ENCODE measurements around the gene DPP6. TPM values are rescaled to one million over a fixed set of nuclear protein-coding genes. Genes with fewer than 3 reads are reported as not detected.

Gene DPP6
- polyA plus RNA-seq, 2 of the 4 experiments (the other 2 are of a cell fraction) = not detected

DNA sequence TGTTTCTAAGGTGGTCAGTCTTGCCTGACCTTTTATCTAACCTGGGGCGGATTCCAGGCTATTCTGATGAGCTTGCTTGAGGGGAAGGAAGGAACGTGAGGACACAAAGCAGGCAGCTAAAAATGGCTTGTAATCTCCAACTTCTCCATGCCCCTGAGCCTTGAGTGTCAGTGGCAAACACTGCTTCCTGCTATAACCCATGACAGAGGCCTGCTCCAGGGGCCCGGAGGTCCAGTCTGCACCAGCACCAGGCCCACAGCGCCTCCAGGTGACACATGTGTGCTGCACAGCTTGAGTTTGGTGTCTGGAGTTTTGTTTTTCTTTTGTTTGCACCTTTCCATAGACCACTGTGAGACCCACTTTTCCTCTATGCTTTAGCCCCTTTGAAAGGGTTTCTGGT is 742.8 kb downstream of the DPP6 start (continued):
- TF ChIP-seq, protein P1, sequence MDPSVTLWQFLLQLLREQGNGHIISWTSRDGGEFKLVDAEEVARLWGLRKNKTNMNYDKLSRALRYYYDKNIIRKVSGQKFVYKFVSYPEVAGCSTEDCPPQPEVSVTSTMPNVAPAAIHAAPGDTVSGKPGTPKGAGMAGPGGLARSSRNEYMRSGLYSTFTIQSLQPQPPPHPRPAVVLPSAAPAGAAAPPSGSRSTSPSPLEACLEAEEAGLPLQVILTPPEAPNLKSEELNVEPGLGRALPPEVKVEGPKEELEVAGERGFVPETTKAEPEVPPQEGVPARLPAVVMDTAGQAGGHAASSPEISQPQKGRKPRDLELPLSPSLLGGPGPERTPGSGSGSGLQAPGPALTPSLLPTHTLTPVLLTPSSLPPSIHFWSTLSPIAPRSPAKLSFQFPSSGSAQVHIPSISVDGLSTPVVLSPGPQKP (IDR thresholded peaks at IDR 0.05; ENCODE audit: low read depth, low read length) = no peak
- TF ChIP-seq ZNF302 (CRISPR knock-in tag; IDR thresholded peaks at IDR 0.05) (no peak), RAD21 (conservative IDR thresholded peaks at IDR 0.05 in 1 of 2, IDR thresholded peaks at IDR 0.05 in 1 of 2) (no peak)

GRCh38 chr7:154795437-154795836 is 743.2 kb downstream of the DPP6 start:
- DNase-seq (ENCODE audit: low read depth in 1 of 2, low spot score in 1 of 2) (no peak), ATAC-seq (no peak), FAIRE-seq (no peak)
- H3K4me2 ChIP-seq = no peak overlapping the region
- H3K4me1 ChIP-seq = no peaks in the 10 kb centered on the region
- no peak overlapping the region for H3K27ac ChIP-seq
- H3K9me3 ChIP-seq = no peaks in the 10 kb centered on the region
- CTCF ChIA-PET = no interaction called here
- WGBS (ENCODE audit: missing lambda C conversion rate) = 26% methylated on average over 12 of the region's 13 CpGs
- TF ChIP-seq NR3C1 (IDR thresholded peaks at IDR 0.05) (no peak), GATA3 (IDR thresholded peaks at IDR 0.05; ENCODE audit: borderline replicate concordance) (no peak), FOSB (CRISPR knock-in tag; IDR thresholded peaks at IDR 0.05) (no peak), CHD4 (IDR thresholded peaks at IDR 0.05; ENCODE audit: borderline replicate concordance) (no peak), RARB (CRISPR knock-in tag; IDR thresholded peaks at IDR 0.05) (no peak), EHMT2 (IDR thresholded peaks at IDR 0.05; ENCODE audit: low read depth) (no peak), JUNB (IDR thresholded peaks at IDR 0.05) (no peak), TFCP2L1 (CRISPR knock-in tag; IDR thresholded peaks at IDR 0.05) (no peak), SMC3 (IDR thresholded peaks at IDR 0.05) (no peak), JUN (IDR thresholded peaks at IDR 0.05) (no peak), CHD2 (IDR thresholded peaks at IDR 0.05; ENCODE audit: low read length, partially characterized antibody) (no peak), NFE2L2 (conservative IDR thresholded peaks at IDR 0.05; ENCODE audit: low read length) (no peak), USF2 (IDR thresholded peaks at IDR 0.05) (no peak)
- TF ChIP-seq, protein P2, sequence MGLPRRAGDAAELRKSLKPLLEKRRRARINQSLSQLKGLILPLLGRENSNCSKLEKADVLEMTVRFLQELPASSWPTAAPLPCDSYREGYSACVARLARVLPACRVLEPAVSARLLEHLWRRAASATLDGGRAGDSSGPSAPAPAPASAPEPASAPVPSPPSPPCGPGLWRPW (IDR thresholded peaks at IDR 0.05) = no peak
- TF ChIP-seq, protein P1 (IDR thresholded peaks at IDR 0.05; ENCODE audit: low read depth, low read length) = no peak
- POLR2A ChIA-PET = no interaction called here
- no peak overlapping the region for H3K4me3 ChIP-seq

DNA sequence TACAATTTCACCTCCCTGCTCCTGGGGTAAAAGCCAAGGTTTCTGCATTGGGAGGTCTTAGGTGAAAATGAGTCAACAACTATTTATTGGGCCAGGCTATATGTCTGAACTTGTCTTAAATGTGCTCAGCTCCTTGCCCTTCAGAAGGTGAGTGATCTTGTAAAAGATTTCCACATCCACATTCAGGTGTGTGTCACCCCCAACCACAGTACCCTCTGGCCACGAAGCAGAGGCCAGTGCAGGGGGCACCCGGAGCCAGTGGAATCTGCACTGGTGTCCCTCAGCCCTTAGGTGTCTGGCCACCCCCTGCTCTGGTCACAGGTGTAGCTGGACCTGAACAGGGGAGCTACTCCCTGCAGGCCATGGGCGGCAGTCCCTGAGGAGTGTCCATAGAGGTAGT is 752.3 kb downstream of the DPP6 start:
- POLR2A ChIA-PET = no interaction called here
- H3K27ac ChIP-seq = no peak overlapping the region

More for the DNA sequence above, 752.3 kb downstream of the DPP6 start:
- CTCF ChIA-PET = no interaction called here
- ATAC-seq = no peak
- Histone ChIP-seq H3K4me2 (no peak overlapping the region), H3K4me1 (no peaks in the 10 kb centered on the region), H3K4me3 (no peak overlapping the region), H3K9me3 (no peaks in the 10 kb centered on the region; the same call in 2 of the 3 replicates)
- no peak for DNase-seq (ENCODE audit: low read depth in 1 of 2, low spot score in 1 of 2)
- FAIRE-seq = no peak
- 0% methylated on average over 1 of the region's 3 CpGs for WGBS (ENCODE audit: missing lambda C conversion rate)
- no peak for TF ChIP-seq MYC (IDR thresholded peaks at IDR 0.05; ENCODE audit: borderline replicate concordance, low read length)
- TF ChIP-seq EHMT2 (IDR thresholded peaks at IDR 0.05; ENCODE audit: low read depth) = no peak
- TF ChIP-seq ATOH8 (CRISPR knock-in tag; IDR thresholded peaks at IDR 0.05; ENCODE audit: low read depth) = no peak
- no peak for TF ChIP-seq RFX5 (IDR thresholded peaks at IDR 0.05)
- no peak for TF ChIP-seq NR3C1 (IDR thresholded peaks at IDR 0.05)
- TF ChIP-seq SMC3 (IDR thresholded peaks at IDR 0.05) = no peak
- TF ChIP-seq RNF2 (IDR thresholded peaks at IDR 0.05; ENCODE audit: borderline replicate concordance, low read depth) = no peak
